HG03103 (cell line): Measurements from ENCODE around the gene PDLIM7.

ENCODE experiments used
- ATAC-seq: cut with Tn5 transposase; IDR thresholded peaks from one replicate; pipeline ENCODE4 v1.9.1; 2021; ENCODE audit warnings: low read depth; ENCODE audit not compliant: unreplicated experiment

Gene PDLIM7

GRCh38 chr5:177476531-177477233 is 20.7 kb downstream of the PDLIM7 start:
- ATAC-seq, result no peak

GRCh38 chr5:177475563-177476427 is 21.6 kb downstream of the PDLIM7 start:
- no peak for ATAC-seq

GRCh38 chr5:177474846-177475562 is 22.4 kb downstream of the PDLIM7 start:
- no peak for ATAC-seq

- no peak for ATAC-seq
Measured at GRCh38 chr5:177474002-177474476, 23.4 kb downstream of the PDLIM7 start.

GRCh38 chr5:177473443-177474001 is 23.9 kb downstream of the PDLIM7 start, which contains the start of gene DBN1:
Gene DBN1 (minus strand): TSS chr5:177473634. CDS start chr5:177473521, 113 bp downstream.
- peak; percentile 47 for ATAC-seq

- no peak for ATAC-seq
Measured at GRCh38 chr5:177472460-177473442, 24.7 kb downstream of the PDLIM7 start.

GRCh38 chr5:177471610-177472356 is 25.6 kb downstream of the PDLIM7 start:
- ATAC-seq, result no peak

GRCh38 chr5:177470759-177471536 is 26.5 kb downstream of the PDLIM7 start:
- no peak for ATAC-seq

GRCh38 chr5:177469750-177470525 is 27.5 kb downstream of the PDLIM7 start:
- ATAC-seq, result no peak

- ATAC-seq, result no peak
Measured at GRCh38 chr5:177468685-177469628, 28.4 kb downstream of the PDLIM7 start.

- ATAC-seq, result no peak
Measured at GRCh38 chr5:177468329-177468684, 29.1 kb downstream of the PDLIM7 start.

- ATAC-seq, result no peak
Measured at GRCh38 chr5:177467436-177467835, 30.0 kb downstream of the PDLIM7 start.

GRCh38 chr5:177466861-177467260 is 30.5 kb downstream of the PDLIM7 start:
- ATAC-seq, result no peak

- ATAC-seq, result no peak
Measured at GRCh38 chr5:177465044-177465443, 32.4 kb downstream of the PDLIM7 start.

- no peak for ATAC-seq
Measured at GRCh38 chr5:177462021-177462670, 35.3 kb downstream of the PDLIM7 start.
